GM04503 (cell line): ENCODE measurements around the gene COBLL1.
A peak's percentile ranks its signal among the peaks of the same experiment; 100 is the strongest.
"Not testable (repeated sequence)": the region's sequence is repeated elsewhere in the genome, so short reads cannot be mapped to it uniquely, and the experiment has no call there.

Source experiments
- DNase-seq: peaks from one replicate; pipeline ENCODE4 v3.0.0-alpha.2; 2012; ENCODE audit warnings: low read depth

COBLL1 gene

DNA sequence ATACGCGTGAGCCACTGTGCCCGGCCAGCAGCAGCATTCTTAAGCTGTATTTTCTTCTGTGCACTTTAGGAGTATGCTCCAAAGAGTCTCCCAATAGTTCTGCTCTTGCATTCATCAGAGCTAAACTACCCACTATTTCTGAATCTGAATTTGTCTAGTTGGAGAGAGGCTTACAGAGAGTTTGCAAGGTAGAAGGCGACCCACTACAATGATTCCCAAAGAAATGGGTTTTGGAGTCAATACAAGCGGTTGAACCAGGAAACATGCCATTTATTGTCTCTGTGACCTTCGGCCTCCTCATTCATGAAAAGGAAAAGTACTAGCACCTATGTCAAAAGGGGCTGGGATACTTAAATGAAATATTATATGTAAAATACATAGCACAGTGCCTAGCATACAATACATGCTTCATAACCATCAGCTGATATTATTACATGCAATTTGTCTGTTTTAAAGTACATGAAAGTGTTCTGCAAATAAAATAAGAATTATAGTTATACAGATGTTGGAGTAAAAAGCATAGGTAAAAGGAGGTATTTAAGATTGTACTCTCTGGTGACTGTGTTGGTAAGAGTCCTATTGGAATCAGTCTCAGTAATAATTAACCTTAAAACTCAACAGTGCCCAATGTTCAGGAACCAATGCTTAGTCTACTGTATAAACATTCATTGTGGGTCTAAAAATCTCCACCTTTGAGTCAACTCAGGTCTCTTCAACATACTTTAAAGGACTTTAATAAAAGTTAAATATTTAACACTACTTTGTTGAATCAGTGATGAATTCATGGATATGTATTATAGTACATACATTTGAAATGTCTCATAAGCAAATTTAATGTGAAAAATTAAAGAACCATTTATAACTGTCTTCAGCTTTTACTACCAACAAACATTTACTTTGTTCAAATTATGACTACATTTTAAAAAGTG lies 130.5 kb downstream of the COBLL1 start:
- no peak for DNase-seq

DNA sequence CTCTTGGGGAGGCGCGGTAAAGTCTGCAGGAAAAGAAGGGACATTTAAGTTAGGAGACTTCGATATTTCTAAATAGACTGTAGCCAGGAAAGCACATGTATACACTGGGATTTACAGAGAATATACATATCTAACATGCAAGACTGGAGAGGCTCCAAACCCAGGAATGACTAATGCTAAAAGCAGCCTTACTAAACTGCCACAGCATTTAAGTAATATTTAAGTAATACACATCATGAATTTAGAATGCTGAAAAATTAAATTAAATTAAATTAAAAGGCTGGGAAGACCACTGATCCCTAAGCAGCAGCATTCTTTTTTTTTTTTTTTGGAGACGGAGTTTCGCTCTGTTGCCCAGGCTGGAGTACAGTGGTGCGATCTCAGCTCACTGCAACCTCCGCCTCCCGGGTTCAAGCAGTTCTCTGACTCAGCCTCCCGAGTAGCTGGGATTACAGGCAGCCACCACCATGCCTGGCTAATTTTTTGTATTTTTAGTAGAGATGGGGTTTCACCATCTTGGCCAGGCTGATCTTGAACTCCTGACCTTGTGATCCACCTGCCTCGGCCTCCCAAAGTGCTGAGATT lies 131.3 kb downstream of the COBLL1 start:
- not testable (repeated sequence) for DNase-seq

DNA sequence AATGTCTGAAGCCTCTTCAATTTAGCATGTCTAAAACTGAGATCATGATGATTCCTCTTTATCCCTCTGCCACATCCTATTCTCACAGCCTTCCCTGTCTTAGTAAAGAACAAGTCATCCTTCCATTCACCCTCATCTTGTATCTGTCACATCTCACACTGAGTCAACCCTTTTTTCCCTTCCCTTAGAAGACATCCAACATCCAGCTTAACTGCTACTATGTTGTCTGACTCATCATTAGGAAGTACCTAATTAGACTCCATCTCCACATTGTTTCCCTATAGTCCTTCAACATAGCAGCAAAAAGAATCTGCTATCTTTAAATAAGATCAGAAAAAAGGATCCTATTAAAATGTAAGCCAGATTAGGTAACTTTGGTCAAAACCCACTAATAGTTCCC lies 135.1 kb downstream of the COBLL1 start:
- DNase-seq: peak; percentile 65

DNA sequence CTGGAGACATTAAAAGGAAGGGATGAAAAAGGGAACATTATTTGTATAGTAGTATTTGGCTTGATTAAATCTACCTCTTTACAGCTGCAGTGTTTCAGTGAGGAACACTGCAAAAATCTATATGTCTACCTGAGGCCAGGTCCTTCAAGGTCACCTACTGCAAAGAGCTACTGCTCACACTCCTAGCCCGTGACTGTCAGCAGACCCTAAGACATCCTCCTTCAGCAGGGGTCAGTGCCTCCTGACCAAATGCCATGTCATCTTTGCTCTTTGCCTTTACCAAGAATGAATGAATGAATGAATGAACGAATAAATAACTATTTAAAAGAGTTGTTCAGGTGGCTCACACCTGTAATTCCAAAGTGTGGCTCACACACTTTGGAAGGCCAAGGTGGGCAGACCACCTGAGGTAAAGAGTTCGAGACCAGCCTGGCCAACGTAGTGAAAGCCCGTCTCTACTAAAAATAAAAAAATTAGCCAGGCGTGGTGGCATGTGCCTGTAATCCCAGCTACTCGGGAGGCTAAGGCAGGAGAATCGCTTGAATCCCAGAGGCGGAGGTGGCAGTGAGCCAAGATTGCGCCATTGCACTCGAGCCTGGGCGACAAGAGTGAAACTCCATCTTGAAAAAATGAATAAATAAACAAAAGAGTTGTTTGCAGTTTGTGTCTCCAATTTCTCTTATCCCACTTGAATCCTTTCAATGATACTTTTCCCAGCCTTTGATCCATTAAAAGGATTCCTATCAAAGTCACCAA lies 136.0 kb downstream of the COBLL1 start:
- DNase-seq: no peak

DNA sequence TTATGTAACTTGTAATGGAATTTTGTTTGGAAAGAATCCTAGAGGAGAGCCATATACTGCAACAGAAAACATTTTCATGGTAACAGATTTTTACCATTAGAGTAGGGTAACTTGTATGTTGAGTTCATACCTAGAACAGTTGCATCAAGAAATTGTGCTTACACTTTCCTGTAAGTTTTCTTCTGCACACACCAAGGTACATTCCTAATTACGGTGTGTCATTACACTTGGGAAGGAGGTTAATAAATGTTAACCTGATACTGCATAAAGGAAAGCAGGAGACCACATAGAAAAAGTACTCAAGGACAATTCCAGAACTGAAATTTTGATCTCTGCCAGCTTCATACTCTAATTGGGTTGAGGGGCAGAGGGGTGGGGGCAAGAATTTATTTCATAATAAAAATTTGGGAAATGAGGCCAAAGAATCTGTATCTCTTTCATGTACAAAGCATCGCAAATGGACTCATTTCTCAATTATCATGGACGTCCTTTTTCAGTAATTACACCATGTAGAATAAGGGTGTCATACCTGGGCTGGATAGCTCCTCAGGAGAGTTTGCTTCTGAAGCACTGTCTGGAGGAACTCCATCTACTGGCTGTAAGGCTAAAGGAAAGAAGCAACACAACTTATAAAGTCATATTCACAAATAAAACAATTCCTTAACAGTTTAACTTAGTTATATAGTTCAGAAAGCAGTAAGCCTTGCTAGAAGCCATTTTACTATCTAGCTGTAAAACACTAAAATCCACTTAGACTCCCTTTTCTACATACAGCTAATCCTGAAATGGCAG lies 137.5 kb downstream of the COBLL1 start:
- DNase-seq: no peak

DNA sequence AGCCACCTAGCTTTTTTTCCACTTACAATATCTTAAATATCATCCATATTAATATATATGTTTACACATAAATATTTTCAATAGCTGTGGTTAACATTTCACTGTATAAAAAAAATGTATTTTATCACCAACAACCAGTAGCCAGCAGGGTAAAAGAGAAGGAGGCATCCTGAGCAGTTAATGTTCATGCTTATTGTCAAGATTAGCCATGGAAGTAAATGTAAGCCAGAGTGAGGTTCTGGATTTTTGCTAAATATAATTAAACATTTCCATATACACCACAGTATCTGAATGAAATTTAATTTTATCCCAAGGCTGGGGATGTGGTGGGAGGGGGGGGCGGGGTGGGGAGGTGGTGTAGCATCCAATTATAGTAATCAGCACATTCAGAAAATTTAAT lies 140.1 kb downstream of the COBLL1 start:
- DNase-seq: no peak

DNA sequence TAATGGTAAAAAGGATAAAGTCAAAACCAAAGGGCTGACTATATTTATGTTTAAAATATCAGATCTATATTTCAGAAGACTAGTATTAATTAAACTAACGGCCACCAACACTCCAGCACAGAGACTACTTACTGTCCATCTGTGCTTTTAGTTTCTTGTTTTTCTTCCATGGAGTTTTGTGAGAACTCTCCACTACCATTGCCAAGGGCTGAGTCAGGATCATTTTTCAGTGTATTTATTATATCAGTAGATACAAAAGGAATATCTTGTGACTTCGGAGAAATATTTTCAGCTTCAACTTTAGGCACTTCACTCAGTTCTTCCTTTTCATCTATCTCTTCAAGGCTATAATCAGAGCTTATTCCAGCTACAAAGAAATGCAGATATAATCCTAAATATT lies 141.2 kb downstream of the COBLL1 start:
- DNase-seq: no peak

DNA sequence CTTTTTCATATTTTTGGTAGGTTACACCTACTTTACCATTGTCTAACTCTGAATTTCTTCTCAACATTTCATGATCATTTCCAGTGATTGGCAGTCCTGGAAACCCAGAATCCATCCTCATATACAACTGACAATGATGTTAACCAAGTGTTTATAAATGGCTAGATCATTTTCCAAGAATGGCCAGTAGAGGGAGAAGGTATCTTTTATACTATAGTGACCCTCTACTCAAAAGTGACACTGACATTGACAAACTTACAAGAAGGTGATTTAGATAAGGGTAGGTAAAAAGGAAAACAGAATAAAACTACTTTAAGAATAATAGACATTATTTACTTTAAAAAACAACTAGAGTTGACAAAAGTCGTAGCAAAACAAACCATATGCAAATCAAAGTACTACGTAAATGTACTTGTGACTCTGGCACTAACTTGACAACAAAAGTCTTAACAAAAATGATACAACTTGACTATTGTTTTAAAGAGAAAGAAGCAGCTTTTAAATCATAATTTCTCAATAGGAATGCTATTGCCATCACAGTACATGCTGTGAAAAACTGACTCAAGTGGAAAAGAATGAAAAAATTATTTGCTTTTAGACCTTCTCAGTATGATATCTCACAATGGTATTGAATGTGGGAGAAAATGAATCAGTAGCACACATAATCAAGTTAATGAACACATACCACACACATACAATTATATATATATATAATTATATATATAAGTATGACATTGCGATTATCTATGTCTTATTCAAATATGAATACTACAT lies 143.7 kb downstream of the COBLL1 start:
- DNase-seq: no peak

DNA sequence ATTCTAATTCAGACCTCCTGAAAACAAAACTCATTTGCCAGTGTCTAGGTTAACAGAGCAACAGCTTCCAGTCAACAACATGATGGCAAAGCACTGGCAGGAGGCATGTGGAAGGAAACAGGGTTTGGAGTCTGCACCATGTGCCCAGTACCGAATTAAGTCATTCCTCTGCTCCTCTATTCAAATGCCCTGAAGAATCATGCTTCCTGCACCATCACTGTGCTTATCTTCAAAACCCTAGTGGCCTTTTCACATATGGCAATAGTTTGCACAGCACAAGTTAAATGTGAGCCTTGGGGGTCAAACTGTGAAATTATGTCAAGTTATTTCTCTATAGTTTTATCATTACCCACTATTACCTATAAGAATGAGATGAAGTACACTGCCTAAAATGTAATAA lies 145.0 kb downstream of the COBLL1 start:
- no peak for DNase-seq

DNA sequence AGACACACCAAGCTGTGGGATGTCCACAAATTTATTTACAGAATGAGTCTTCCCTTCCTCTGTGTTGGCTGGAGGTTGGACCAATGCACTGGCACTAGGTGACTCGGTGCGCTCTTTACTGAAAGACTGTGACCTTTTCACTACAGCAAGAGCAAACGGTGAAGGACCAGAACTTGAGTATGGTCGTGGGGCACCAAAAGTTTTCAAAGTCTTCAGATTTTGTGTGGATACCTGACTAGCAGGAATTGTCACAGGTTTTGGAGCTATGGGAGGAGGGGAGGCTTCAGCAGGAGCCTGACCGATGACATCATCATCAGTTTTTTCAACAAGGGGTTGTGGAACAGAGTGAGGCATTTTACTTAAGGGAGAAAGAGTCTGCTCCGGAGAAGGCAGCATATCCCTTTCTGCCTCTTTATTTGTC lies 147.3 kb downstream of the COBLL1 start:
- DNase-seq: no peak

DNA sequence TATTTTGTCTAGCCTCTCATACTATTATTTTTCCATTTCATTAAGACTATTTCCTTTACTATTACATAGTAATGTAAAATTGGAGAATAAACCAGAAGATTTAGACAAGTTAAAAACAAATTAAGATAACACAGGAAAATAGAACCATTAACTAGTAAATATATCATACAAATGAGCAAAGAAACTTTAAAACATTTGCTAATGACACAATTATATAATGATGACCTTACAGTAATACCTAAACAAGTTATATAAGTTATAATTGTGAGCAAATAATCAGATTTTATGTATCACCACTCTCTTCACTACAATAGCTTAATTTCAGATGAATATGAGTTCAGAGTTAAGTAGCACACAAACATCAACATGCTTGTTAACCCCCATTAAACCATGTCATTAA lies 147.8 kb downstream of the COBLL1 start:
- DNase-seq: no peak

DNA sequence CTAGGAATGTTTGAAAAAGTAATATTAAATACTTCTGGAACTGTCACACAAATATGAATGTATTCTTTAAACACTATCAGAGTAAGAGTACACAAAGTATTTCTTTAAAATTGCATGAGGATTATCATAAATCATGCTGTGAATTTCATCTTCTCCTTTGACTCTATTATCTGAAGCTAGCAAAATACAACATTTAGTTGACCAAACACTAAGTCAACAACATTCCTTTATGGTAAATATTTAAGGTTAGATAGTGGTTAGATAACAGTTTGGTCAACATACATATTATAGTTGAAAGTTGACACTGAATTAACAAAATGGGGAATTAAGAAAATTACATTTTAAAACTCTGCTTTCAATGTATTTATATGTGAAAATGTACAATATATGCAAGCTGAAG lies 148.2 kb downstream of the COBLL1 start:
- DNase-seq: no peak

DNA sequence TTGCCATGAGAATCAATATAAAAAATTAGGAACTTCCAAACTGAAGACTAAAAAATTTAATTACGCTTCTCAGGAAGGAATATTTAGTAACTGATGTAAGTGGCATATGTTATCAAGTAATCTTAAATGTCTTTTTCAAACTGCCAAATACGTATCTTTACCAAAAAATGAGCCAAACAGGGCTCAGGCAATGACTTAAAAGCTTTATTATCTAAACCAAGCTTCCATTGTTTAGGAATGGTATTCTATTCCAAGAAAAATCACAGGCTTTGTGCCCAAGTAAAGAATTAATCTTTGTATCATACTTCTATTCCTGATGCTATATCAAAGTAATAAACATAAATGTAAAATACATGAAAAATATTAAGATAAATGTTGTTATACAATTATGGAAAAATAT lies 148.7 kb downstream of the COBLL1 start:
- DNase-seq: no peak

DNA sequence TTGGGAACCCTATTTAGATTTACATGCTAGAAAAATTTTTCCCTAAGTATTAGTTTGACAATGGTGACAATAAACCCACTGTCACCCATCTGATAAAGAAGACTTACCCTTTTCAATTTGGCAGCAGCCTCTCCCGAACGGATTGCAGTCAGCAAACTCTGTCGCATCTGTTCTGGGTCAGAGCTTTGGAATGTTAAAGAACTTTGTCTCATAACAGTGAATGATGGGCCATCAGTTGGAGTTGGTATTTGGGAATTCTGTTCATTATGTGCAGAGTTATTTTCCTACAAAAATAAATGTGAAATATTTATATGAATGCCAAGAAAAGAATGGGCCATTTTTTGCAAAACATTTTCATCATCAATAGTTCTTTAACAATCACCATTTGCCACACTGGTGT lies 149.5 kb downstream of the COBLL1 start:
- no peak for DNase-seq

DNA sequence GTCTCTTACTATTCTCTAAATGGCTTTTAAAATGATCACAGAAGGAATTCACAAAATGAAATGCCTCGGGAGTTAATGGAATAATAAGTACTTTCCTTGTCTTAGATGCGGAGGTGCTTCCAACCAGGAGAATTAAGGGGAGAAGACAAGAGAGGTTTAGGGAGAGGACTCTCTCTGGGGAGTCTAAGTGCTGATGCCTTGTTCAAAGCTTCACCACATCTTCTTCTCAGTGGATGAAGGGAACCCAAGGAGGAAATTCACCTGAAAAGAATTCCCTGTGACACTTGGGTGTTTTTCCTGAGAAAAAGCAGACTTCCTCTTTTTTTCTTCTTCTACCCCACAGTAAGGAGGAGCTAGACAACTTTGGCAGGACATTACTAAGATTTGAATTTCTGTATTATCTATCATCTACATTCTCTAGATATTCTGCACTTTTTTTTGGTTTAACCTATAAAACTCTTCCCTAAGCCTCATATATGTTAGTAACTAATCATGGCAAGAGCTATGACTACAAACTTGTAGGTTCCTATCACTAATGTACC lies 150.2 kb downstream of the COBLL1 start:
- no peak for DNase-seq

DNA sequence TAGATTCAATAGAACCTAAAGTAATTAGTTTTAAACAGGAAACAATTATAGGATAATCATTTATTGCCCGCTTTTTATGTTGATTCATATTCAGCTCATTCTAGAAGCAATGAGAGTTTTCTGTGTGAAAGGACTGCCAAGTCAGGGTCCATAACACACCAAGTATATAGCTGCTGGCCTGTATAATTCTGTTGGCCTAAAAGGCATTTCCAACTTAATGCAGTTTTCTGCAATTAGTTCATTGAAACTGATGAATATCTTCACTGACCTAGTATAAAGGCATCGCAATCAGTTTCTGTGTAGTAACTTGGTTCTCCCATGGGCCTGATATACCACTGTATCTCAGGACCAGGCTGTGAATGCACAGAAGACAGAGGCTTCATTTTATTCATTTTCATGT lies 151.3 kb downstream of the COBLL1 start:
- DNase-seq: no peak

DNA sequence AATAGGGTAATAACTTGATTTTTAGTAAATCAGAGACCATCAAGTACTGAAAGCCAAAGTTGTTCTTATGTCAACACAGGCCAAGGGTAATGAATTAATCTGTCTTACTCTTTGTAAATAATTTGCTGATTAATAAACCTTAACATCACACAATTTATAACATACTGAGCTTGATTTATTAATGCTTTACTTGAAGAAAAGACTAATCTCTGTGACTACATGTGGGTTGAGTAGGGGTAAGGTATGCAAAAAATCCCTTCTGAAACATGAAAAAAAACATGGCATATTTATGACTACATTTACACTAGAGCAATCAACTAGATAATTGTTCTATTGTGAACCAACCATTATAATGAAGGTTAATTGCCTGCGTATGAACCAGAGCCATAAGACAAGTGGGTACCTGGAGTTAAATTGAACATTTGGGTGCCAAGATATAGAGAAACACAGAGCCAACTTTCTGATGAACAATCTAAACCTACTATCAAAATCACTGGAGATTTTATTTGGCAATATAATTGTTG lies 152.7 kb downstream of the COBLL1 start:
- no peak for DNase-seq

DNA sequence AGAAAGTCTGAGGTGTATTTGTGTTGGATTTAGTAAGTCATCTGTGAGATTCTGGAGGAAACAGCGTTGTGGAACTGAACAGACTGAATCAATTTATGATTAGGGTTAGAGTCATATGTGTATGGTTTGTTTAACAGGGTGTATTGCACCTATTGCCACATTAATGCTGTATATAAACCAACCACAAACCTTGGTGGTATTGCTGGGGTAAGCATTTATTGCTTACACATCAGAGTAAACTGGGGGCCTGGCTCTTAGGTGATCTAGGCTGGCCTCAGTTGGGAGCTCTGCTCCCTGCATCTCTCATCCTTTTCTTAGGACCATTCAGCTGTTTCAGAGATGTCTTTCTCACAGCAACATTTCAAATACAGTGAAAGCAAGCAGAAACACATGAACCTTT lies 160.6 kb downstream of the COBLL1 start:
- no peak for DNase-seq

DNA sequence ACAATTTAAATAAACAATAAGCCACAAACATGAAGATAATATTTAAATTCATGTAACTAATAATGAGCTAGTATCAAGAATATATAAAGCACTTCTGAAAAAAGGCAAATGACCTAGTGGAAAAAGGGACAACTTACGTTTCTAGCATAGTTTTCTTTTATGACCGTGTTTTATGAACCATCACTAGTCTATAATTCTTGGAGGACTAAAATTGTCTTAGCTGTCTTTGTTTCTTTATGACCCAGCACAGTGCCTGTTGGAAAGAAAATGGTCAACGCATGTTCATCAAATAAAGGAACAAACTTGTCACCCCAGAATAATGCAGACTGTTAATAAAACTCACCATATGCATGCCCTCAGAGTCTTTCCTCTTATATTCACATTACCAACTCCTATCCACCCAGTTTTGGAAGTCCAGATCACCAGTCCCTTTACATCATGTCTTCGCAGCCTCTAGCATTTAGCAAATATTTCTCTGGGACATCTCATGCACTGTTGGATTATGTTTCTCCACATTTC lies 162.9 kb downstream of the COBLL1 start:
- no peak for DNase-seq

DNA sequence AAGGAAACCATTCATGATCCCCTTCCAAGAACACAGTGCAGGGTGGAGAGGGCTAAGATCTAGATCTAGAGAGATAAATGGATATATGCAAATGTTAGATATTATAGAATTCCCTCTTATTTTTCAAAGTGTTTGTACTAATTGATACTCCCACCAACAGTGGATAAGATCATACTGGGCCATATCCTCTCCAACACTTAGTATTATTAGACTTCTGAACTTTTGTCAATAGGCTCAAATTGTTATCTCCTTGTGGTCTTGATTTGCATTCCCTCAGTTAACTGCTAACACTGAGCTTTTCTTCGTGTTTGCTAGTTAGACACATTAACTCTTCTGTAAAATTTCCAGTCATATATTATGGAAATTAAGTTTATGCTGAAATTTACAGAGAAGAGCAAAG lies 163.9 kb downstream of the COBLL1 start:
- no peak for DNase-seq

DNA sequence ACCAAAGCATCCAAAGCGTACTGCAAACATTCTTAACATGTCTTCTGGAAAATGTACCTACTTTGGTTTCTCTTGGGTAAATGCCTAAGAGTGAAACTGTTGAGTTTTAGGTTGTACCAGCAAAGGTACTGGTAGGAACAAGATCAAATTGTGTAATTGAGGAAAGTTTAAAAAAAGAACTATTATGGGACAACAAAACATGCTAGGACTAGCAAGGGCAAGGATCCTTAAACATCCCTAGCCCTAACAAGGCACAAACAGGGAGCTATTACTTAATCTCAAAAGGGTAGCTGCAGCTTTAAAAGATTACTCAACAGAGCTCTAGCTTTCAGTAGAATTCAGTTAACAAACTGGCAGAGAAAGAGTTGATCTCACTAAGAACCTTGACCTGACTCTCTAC lies 164.4 kb downstream of the COBLL1 start:
- no peak for DNase-seq
